Esophagus (tissue), 2 donors: ENCODE measurements around the gene SPTBN5. TPM values are rescaled to one million over a fixed set of nuclear protein-coding genes. Genes with fewer than 3 reads are reported as not detected.

Source experiments
- H3K27ac ChIP-seq, 2 donors: one replicate each; pipeline ENCODE4 v1.5.1; 2013; ENCODE audit warnings: low read depth in 2 of 2, mild to moderate bottlenecking in 2 of 2, inconsistent platforms in 1 of 2, low read length in 1 of 2, moderate library complexity in 1 of 2
- H3K27me3 ChIP-seq, 2 donors: one replicate each; pipeline ENCODE4 v1.6.1; 2013; ENCODE audit warnings: low read length in 2 of 2, control low read depth in 1 of 2, mild to moderate bottlenecking in 1 of 2; ENCODE audit not compliant: insufficient read depth in 2 of 2, control insufficient read depth in 1 of 2
- H3K36me3 ChIP-seq, 2 donors: one replicate each; pipeline ENCODE4 v1.6.1; 2013; ENCODE audit warnings: low read length in 1 of 2; ENCODE audit not compliant: control insufficient read depth in 2 of 2, insufficient read depth in 2 of 2
- H3K4me1 ChIP-seq, 2 donors: one replicate each; pipeline ENCODE4 v1.6.1; 2013; ENCODE audit warnings: low read length in 1 of 2; ENCODE audit not compliant: control insufficient read depth in 2 of 2, insufficient read depth in 2 of 2
- H3K4me3 ChIP-seq, 2 donors: one replicate each; pipeline ENCODE4 v1.5.1; 2013; ENCODE audit warnings: low read length in 2 of 2, mild to moderate bottlenecking in 2 of 2, low read depth in 1 of 2, moderate library complexity in 1 of 2
- H3K9me3 ChIP-seq, 2 donors: one replicate each; pipeline ENCODE4 v1.6.1; 2013; ENCODE audit warnings: mild to moderate bottlenecking in 2 of 2, low read depth in 1 of 2, low read length in 1 of 2, moderate library complexity in 1 of 2; ENCODE audit not compliant: control insufficient read depth in 2 of 2, insufficient read depth in 1 of 2
- WGBS, 2 donors: extraction: QIAGEN DNeasy Blood & Tissue Kit; methylation state at CpG; one replicate each; pipeline ENCODE4 v1.1.7; 2013; 5-methylcytosine and 5-hydroxymethylcytosine counted together
- polyA plus RNA-seq, 2 donors: library from polyadenylated mRNA; stranded (reverse); fragments of 200-250 nt; gene quantifications; one replicate each; pipeline ENCODE4 v1.2.3, GENCODE V29; 2013
- donor health status: healthy with polysubstance abuse.
- donor health status: Bipolar disorder and iron deficiency.

SPTBN5 gene
- polyA plus RNA-seq, 2 donors, result 2.7 to 9.3 TPM

GRCh38 chr15:41809526-41810220, 84.2 kb downstream of the SPTBN5 start:
- Histone ChIP-seq H3K27ac (peak overlapping the region in 1 of 2 donors; percentile 8), H3K9me3 (no peaks in the 10 kb centered on the region), H3K4me3 (no peak overlapping the region), H3K4me1 (peaks cover 4 to 27% of the 10 kb centered on the region in 2 donors), H3K36me3 (peaks cover 16 to 35% of the 10 kb centered on the region in 2 donors), H3K27me3 (no peaks in the 10 kb centered on the region)
- 50 to 63% methylated on average over 12 of the region's 12 CpGs for WGBS, 2 donors

DNA sequence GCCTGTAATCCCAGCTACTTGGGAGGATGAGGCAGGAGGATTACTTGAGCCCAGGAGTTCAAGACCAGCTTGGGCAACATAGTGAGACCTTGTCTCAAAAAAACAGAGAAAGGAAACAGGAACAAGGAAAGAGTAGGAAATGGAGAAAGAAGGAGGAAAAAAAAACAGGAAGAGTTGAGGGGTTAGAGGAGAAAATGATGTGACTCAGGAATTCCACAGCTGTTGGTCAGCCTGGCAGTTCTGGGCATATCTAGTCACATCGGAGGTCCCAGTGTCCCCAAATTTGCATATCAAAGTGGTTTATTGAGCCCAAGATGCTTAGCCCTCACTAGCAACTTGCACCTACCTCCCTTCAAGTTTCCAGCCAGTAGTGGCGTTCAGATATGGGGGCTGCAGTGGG, 84.7 kb downstream of the SPTBN5 start:
- WGBS, 2 donors, result 77% methylated on average over 2 of the region's 2 CpGs
- peaks cover 16 to 31% of the 10 kb centered on the region in 2 donors for H3K36me3 ChIP-seq
- H3K27ac ChIP-seq, result peak overlapping the region in 1 of 2 donors; percentile 8
- no peaks in the 10 kb centered on the region for H3K9me3 ChIP-seq
- H3K27me3 ChIP-seq, result no peaks in the 10 kb centered on the region
- no peak overlapping the region for H3K4me3 ChIP-seq
- H3K4me1 ChIP-seq, result peaks cover 4 to 32% of the 10 kb centered on the region in 2 donors

- H3K27me3 ChIP-seq, result no peaks in the 10 kb centered on the region
- 53 to 59% methylated on average over 10 of the region's 10 CpGs for WGBS, 2 donors
- peaks cover 4 to 34% of the 10 kb centered on the region in 2 donors for H3K4me1 ChIP-seq
- H3K27ac ChIP-seq, result peak overlapping the region; percentile 73 to 81
- H3K36me3 ChIP-seq, result peaks cover 0 to 12% of the 10 kb centered on the region in 2 donors
- no peaks in the 10 kb centered on the region for H3K9me3 ChIP-seq
- no peak overlapping the region for H3K4me3 ChIP-seq
Measured at GRCh38 chr15:41806291-41807181, 87.3 kb downstream of the SPTBN5 start.

GRCh38 chr15:41805711-41806110, 88.1 kb downstream of the SPTBN5 start:
- H3K4me1 ChIP-seq, result peaks cover 4 to 30% of the 10 kb centered on the region in 2 donors
- WGBS, 2 donors, result 51 to 76% methylated on average over 3 of the region's 3 CpGs
- no peaks in the 10 kb centered on the region for H3K9me3 ChIP-seq
- no peak overlapping the region for H3K4me3 ChIP-seq
- peaks cover 0 to 8% of the 10 kb centered on the region in 2 donors for H3K36me3 ChIP-seq
- no peaks in the 10 kb centered on the region for H3K27me3 ChIP-seq
- peak overlapping the region; percentile 73 to 81 for H3K27ac ChIP-seq

DNA sequence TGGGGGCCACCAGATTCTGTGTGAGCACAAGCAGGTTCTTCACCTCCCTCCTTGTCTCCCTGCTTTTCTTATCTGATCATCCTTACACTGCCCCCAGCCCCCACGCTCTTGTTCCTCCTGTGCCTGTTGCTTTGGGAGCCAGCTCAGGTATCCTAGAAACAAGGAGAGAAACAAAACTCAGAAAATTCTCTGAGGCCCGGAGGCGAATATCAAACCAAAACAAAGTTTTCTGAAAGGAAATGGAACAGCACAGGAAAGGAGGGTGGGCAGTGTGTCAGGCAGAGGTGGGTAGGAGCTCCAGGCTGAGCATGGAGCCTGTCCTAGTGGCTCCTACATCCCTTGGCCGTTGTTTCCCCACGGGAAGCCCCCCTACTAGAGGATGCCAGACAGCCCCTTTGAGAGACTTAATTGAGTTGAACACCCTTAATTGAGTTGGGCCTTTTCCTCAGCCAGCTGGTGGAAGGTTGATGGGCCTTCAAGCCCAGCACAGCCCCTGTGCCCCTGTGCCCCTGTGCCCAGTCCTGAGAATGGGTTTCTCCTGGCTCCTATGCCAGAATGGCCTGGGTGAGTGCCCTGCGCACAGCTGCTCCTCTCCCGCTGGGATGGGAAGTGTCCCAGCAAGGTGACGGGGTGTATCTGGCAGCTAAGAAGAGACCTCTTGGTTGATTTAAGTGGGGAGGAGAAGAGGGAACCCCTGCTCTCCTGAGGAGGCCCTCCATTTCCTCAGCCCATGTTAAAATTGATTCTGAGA, 88.8 kb downstream of the SPTBN5 start:
- Histone ChIP-seq H3K27ac (peak overlapping the region; percentile 73 to 81), H3K9me3 (no peaks in the 10 kb centered on the region), H3K4me1 (peaks cover 4 to 29% of the 10 kb centered on the region in 2 donors), H3K27me3 (no peaks in the 10 kb centered on the region), H3K4me3 (no peak overlapping the region), H3K36me3 (peaks cover 0 to 10% of the 10 kb centered on the region in 2 donors)
- WGBS, 2 donors, result 40 to 54% methylated on average over 8 of the region's 8 CpGs

GRCh38 chr15:41804361-41804760, 89.5 kb downstream of the SPTBN5 start:
- no peaks in the 10 kb centered on the region for H3K27me3 ChIP-seq
- peak overlapping the region; percentile 73 to 81 for H3K27ac ChIP-seq
- H3K4me1 ChIP-seq, result peaks cover 4 to 23% of the 10 kb centered on the region in 2 donors
- WGBS, 2 donors, result 41 to 62% methylated on average over 2 of the region's 2 CpGs
- peaks cover 0 to 10% of the 10 kb centered on the region in 2 donors for H3K36me3 ChIP-seq
- no peaks in the 10 kb centered on the region for H3K9me3 ChIP-seq
- no peak overlapping the region for H3K4me3 ChIP-seq

GRCh38 chr15:41801850-41802455, 91.9 kb downstream of the SPTBN5 start:
- WGBS, 2 donors, result 56 to 70% methylated on average over 3 of the region's 3 CpGs
- H3K36me3 ChIP-seq, result peaks cover 0 to 10% of the 10 kb centered on the region in 2 donors
- no peaks in the 10 kb centered on the region for H3K9me3 ChIP-seq
- H3K4me1 ChIP-seq, result peaks cover 4 to 25% of the 10 kb centered on the region in 2 donors
- no peak overlapping the region for H3K4me3 ChIP-seq
- peak overlapping the region; percentile 57 to 81 for H3K27ac ChIP-seq
- no peaks in the 10 kb centered on the region for H3K27me3 ChIP-seq

GRCh38 chr15:41801185-41801584, 92.7 kb downstream of the SPTBN5 start:
- H3K27me3 ChIP-seq, result no peaks in the 10 kb centered on the region
- peaks cover 0 to 9% of the 10 kb centered on the region in 2 donors for H3K36me3 ChIP-seq
- no peak overlapping the region for H3K4me3 ChIP-seq
- peak overlapping the region; percentile 57 to 81 for H3K27ac ChIP-seq
- peaks cover 4 to 18% of the 10 kb centered on the region in 2 donors for H3K4me1 ChIP-seq
- H3K9me3 ChIP-seq, result no peaks in the 10 kb centered on the region
- 68 to 83% methylated on average over 3 of the region's 3 CpGs for WGBS, 2 donors

DNA sequence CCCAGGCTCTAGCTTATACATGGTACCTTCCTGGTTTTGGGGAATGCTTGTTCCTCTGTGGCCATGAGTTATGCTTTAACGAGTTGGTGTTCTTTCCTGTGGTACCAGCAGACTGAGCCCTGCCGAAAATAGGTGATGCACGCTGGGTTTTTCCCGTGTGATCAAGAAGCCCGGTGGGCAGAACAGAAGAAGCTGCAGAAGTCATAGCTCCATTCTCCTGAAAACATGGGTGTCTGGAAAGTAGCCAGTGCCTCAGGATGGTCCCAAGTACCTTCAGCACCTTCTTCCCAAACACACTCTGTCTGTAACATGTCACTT, 94.4 kb downstream of the SPTBN5 start:
- Histone ChIP-seq H3K4me1 (peaks cover 0 to 7% of the 10 kb centered on the region in 2 donors), H3K4me3 (no peak overlapping the region), H3K27me3 (no peaks in the 10 kb centered on the region), H3K36me3 (peaks cover 0 to 8% of the 10 kb centered on the region in 2 donors), H3K9me3 (no peaks in the 10 kb centered on the region), H3K27ac (no peak overlapping the region)
- 61 to 63% methylated on average over 5 of the region's 5 CpGs for WGBS, 2 donors
